H1 (cell line): ENCODE results near the gene CXADR. TPM values are rescaled to one million over a fixed set of nuclear protein-coding genes. Genes with fewer than 3 reads are reported as not detected.

Experiments used
- CTCF ChIA-PET: fragments of 300-600 bp; sonication (Branson Sonifier 250); formaldehyde crosslinking; loops from one replicate; lab custom pipeline; 2021; ENCODE audit not compliant: partially characterized antibody; lab: Charles Lee
- POLR2A ChIA-PET: fragments of 300-600 bp; sonication (Branson Sonifier 250); formaldehyde crosslinking; loops from one replicate; lab custom pipeline; 2021; ENCODE audit warnings: inconsistent platforms; ENCODE audit not compliant: partially characterized antibody; lab: Charles Lee
- DNase-seq, 2 experiments: peaks; one replicate each; pipeline versions ENCODE4 v3.0.0 to v3.0.0-alpha.2; 2010 to 2022; ENCODE audit warnings: low spot score in 2 of 2, low read depth in 1 of 2, mixed read lengths in 1 of 2
- FAIRE-seq: peaks from 2 replicates; lab custom pipeline; 2011; peaks lifted over from hg19 to GRCh38; lab: Jason Lieb, UNC
- H2AFZ ChIP-seq: 2 replicates; pipeline ENCODE4 v1.8.1; 2012; ENCODE audit warnings: low read length, inconsistent platforms
- H2AK5ac ChIP-seq: 2 replicates; pipeline ENCODE4 v1.6.1; 2013; ENCODE audit warnings: low read depth, low read length
- H2BK120ac ChIP-seq: replicated peaks from 2 replicates; pipeline ENCODE3; 2013; ENCODE audit warnings: low read depth, low read length, inconsistent platforms
- H2BK12ac ChIP-seq: 2 replicates; pipeline ENCODE4 v1.6.1; 2013; ENCODE audit warnings: low read depth, low read length
- H2BK15ac ChIP-seq: 2 replicates; pipeline ENCODE4 v1.6.1; 2013; ENCODE audit warnings: low read length
- H2BK20ac ChIP-seq: 2 replicates; pipeline ENCODE4 v1.6.1; 2013; ENCODE audit warnings: low read length
- H2BK5ac ChIP-seq: 2 replicates; pipeline ENCODE4 v1.6.1; 2013; ENCODE audit warnings: low read depth, low read length
- H3K14ac ChIP-seq: 2 replicates; pipeline ENCODE4 v1.6.1; 2013; ENCODE audit warnings: inconsistent platforms; ENCODE audit not compliant: insufficient read length
- H3K18ac ChIP-seq: 2 replicates; pipeline ENCODE4 v1.6.1; 2013; ENCODE audit warnings: low read length; ENCODE audit errors: extremely low read depth
- H3K23ac ChIP-seq: 2 replicates; pipeline ENCODE4 v1.6.1; 2013; ENCODE audit warnings: inconsistent platforms; ENCODE audit not compliant: insufficient read length
- H3K23me2 ChIP-seq: 2 replicates; pipeline ENCODE4 v1.6.1; 2013; ENCODE audit warnings: low read depth, low read length
- H3K27ac ChIP-seq: 2 replicates; pipeline ENCODE4 v1.6.1; 2011; ENCODE audit warnings: low read depth, low read length, inconsistent platforms
- H3K27me3 ChIP-seq, 4 experiments: replicated peaks in 1 of 4; 1 replicate in 1 of 4; 2 replicates in 3 of 4; pipeline versions ENCODE4 v1.6.1 to v1.8.1; 2011 to 2013; ENCODE audit warnings: low read length in 3 of 4, mild to moderate bottlenecking in 3 of 4, inconsistent platforms in 2 of 4, mixed read lengths in 2 of 4, moderate library complexity in 1 of 4; ENCODE audit not compliant: control insufficient read depth in 3 of 4, insufficient read depth in 3 of 4; ENCODE audit errors: extremely low read depth in 1 of 4
- H3K36me3 ChIP-seq, 4 experiments: 2 replicates each; pipeline versions ENCODE4 v1.6.1 to v1.8.1; 2011 to 2013; ENCODE audit warnings: mild to moderate bottlenecking in 4 of 4, low read length in 3 of 4, moderate library complexity in 2 of 4, control low read depth in 1 of 4, inconsistent platforms in 1 of 4; ENCODE audit not compliant: insufficient read depth in 4 of 4, control insufficient read depth in 2 of 4
- H3K4ac ChIP-seq: replicated peaks from 2 replicates; pipeline ENCODE3; 2013; ENCODE audit warnings: low read length, low read depth, mixed read lengths, inconsistent platforms; ENCODE audit not compliant: insufficient read length
- H3K4me1 ChIP-seq, 4 experiments: replicated peaks in 1 of 4; 1 replicate in 1 of 4; 2 replicates in 3 of 4; pipeline versions ENCODE4 v1.6.1 to v1.8.1; 2011 to 2013; ENCODE audit warnings: low read length in 3 of 4, inconsistent platforms in 2 of 4, mixed read lengths in 1 of 4; ENCODE audit not compliant: insufficient read depth in 4 of 4, control insufficient read depth in 3 of 4
- H3K4me2 ChIP-seq, 2 experiments: 2 replicates each; pipeline versions ENCODE4 v1.6.1 to v1.8.1; 2011 to 2013; ENCODE audit warnings: low read depth in 2 of 2, low read length in 2 of 2, control low read depth in 1 of 2, inconsistent platforms in 1 of 2, mild to moderate bottlenecking in 1 of 2; ENCODE audit not compliant: insufficient read depth in 1 of 2
- H3K4me3 ChIP-seq, 4 experiments: fragments of 200-600, 300-600 bp in 1 of 4; sonication (generic), shearing (Covaris generic), sonication (Bioruptor Twin) in 1 of 4; 2 replicates each; pipeline versions ENCODE4 v1.5.1 to v1.8.1; 2011 to 2016; ENCODE audit warnings: low read length in 4 of 4, low read depth in 3 of 4, control low read depth in 2 of 4, inconsistent platforms in 2 of 4, mild to moderate bottlenecking in 2 of 4, mixed read lengths in 1 of 4, moderate library complexity in 1 of 4; ENCODE audit not compliant: insufficient read depth in 2 of 4; ENCODE audit errors: extremely low read depth in 1 of 4
- H3K56ac ChIP-seq: replicated peaks from 2 replicates; pipeline ENCODE3; 2013; ENCODE audit warnings: low read depth, mild to moderate bottlenecking, mixed read lengths, low read length, inconsistent platforms; ENCODE audit not compliant: insufficient read length
- H3K79me1 ChIP-seq: 2 replicates; pipeline ENCODE4 v1.6.1; 2013; ENCODE audit warnings: low read depth, low read length, control low read depth
- H3K79me2 ChIP-seq, 2 experiments: 2 replicates each; pipeline versions ENCODE4 v1.6.1 to v1.8.1; 2012 to 2013; ENCODE audit warnings: low read length in 2 of 2, mild to moderate bottlenecking in 2 of 2, inconsistent platforms in 1 of 2; ENCODE audit not compliant: insufficient read depth in 2 of 2, control insufficient read depth in 1 of 2
- H3K9ac ChIP-seq, 4 experiments: replicated peaks in 1 of 4; 1 replicate in 1 of 4; 2 replicates in 3 of 4; pipeline versions ENCODE4 v1.6.1 to v1.8.1; 2011 to 2013; ENCODE audit warnings: low read depth in 3 of 4, low read length in 3 of 4, control low read depth in 2 of 4, mild to moderate bottlenecking in 2 of 4, moderate library complexity in 2 of 4, inconsistent platforms in 1 of 4; ENCODE audit errors: extremely low read depth in 1 of 4
- H3K9me3 ChIP-seq, 2 experiments: 2 replicates each; pipeline versions ENCODE4 v1.6.1 to v1.8.1; 2012 to 2013; ENCODE audit warnings: mild to moderate bottlenecking in 2 of 2, moderate library complexity in 2 of 2, control low read depth in 1 of 2, inconsistent platforms in 1 of 2, low read depth in 1 of 2, low read length in 1 of 2, mixed read lengths in 1 of 2; ENCODE audit not compliant: insufficient read depth in 2 of 2
- H4K20me1 ChIP-seq, 2 experiments: replicated peaks in 1 of 2; 2 replicates each; pipeline versions ENCODE3 to v1.8.1; 2011 to 2013; ENCODE audit warnings: inconsistent platforms in 2 of 2, low read length in 2 of 2, mild to moderate bottlenecking in 1 of 2; ENCODE audit not compliant: insufficient read depth in 2 of 2, control insufficient read depth in 1 of 2
- H4K5ac ChIP-seq: 2 replicates; pipeline ENCODE4 v1.6.1; 2013; ENCODE audit warnings: low read length, low read depth, mixed read lengths, inconsistent platforms; ENCODE audit not compliant: insufficient read length
- H4K8ac ChIP-seq: 2 replicates; pipeline ENCODE4 v1.8.0; 2013; ENCODE audit warnings: mild to moderate bottlenecking, moderate library complexity, low read length, inconsistent platforms; ENCODE audit not compliant: insufficient read depth; ENCODE audit errors: extremely low read depth
- H4K91ac ChIP-seq: replicated peaks from 2 replicates; pipeline ENCODE3; 2013; ENCODE audit warnings: low read length, mixed read lengths, inconsistent platforms; ENCODE audit not compliant: insufficient read length
- BRCA1 ChIP-seq: IDR thresholded peaks from 2 replicates; pipeline ENCODE4 v1.6.1; 2012; ENCODE audit warnings: low read depth, low read length, improper control_type of control experiment
- EGR1 ChIP-seq: IDR thresholded peaks from 2 replicates; pipeline ENCODE4 v1.6.1; 2011; ENCODE audit warnings: low read depth, low read length, borderline replicate concordance
- KDM1A ChIP-seq: fragments of 200-600, 300-600 bp; sonication (generic); IDR thresholded peaks from 2 replicates; pipeline ENCODE4 v1.7.1; 2016; ENCODE audit warnings: mild to moderate bottlenecking, low read length, borderline replicate concordance
- POLR2AphosphoS5 ChIP-seq: IDR thresholded peaks from 2 replicates; pipeline ENCODE4 v1.6.1; 2011; ENCODE audit warnings: low read depth, low read length
- SAP30 ChIP-seq: fragments of 300-600 bp; sonication (generic); IDR thresholded peaks from 2 replicates; pipeline ENCODE4 v1.7.1; 2012; ENCODE audit warnings: low read length, moderate library complexity, mild to moderate bottlenecking, inconsistent platforms; ENCODE audit not compliant: insufficient read depth, insufficient replicate concordance
- SIN3A ChIP-seq, 2 experiments: IDR thresholded peaks in 1 of 2; conservative IDR thresholded peaks in 1 of 2; 2 replicates each; pipeline ENCODE4 v1.6.1; 2011 to 2012; ENCODE audit warnings: low read length in 2 of 2, improper control_type of control experiment in 1 of 2, low read depth in 1 of 2, mild to moderate bottlenecking in 1 of 2
- TAF7 ChIP-seq: optimal IDR thresholded peaks from 2 replicates; pipeline ENCODE3; 2011; ENCODE audit warnings: low read depth, mild to moderate bottlenecking, inconsistent platforms, low read length, moderate library complexity, borderline replicate concordance
- TBP ChIP-seq: IDR thresholded peaks from 2 replicates; pipeline ENCODE4 v1.6.1; 2011; ENCODE audit warnings: low read depth, low read length, improper control_type of control experiment
- TCF12 ChIP-seq: IDR thresholded peaks from 2 replicates; pipeline ENCODE4 v1.6.1; 2011; ENCODE audit warnings: low read depth, mild to moderate bottlenecking, low read length
- WGBS, 2 experiments: shearing (Covaris generic) in 1 of 2; methylation state at CpG; one replicate each; pipeline versions ENCODE4 v1.1.6 to v1.1.7; 2013 to 2015; ENCODE audit warnings: low lambda C conversion rate in 2 of 2, mixed read lengths in 2 of 2, inconsistent platforms in 1 of 2, low coverage in 1 of 2, missing lambda C conversion rate in 1 of 2; ENCODE audit not compliant: insufficient replicate concordance in 2 of 2, insufficient coverage in 1 of 2, insufficient read length in 1 of 2; ENCODE audit errors: extremely low coverage in 1 of 2, missing lambda C conversion rate in 1 of 2; 5-methylcytosine and 5-hydroxymethylcytosine counted together
- polyA plus RNA-seq, 7 experiments: library from polyadenylated mRNA; depleted of rRNA in 3 of 7; stranded (reverse) in 5 of 7; unstranded in 2 of 7; fragments of >200 nt in 5 of 7; fragments of 200-250 nt in 2 of 7; gene quantifications; 1 replicate in 5 of 7; 2 replicates in 1 of 7; 4 replicates in 1 of 7; pipeline versions ENCODE4 v1.2.1 to v1.2.3, GENCODE V29; 2011 to 2013; ENCODE audit warnings: missing spikeins in 2 of 7, mixed read lengths in 2 of 7
- total RNA-seq: library from RNA; stranded (reverse); fragmentation: NEBNext Ultra II Directional; extraction: Animal tissue kit (Norgen Biotek cat#: 25700); gene quantifications from 2 replicates; pipeline ENCODE4 v1.2.1, GENCODE V29; 2021
- TF ChIP-seq, protein P1 (sequence below): IDR thresholded peaks from 2 replicates; pipeline ENCODE4 v1.6.1; 2012; ENCODE audit warnings: inconsistent platforms

Gene CXADR
- total and polyA plus RNA-seq, 2 of the 8 experiments (the other 6 are each of a cell fraction or from before 2014, with no cell fraction given): 45.6 to 145 TPM

DNA sequence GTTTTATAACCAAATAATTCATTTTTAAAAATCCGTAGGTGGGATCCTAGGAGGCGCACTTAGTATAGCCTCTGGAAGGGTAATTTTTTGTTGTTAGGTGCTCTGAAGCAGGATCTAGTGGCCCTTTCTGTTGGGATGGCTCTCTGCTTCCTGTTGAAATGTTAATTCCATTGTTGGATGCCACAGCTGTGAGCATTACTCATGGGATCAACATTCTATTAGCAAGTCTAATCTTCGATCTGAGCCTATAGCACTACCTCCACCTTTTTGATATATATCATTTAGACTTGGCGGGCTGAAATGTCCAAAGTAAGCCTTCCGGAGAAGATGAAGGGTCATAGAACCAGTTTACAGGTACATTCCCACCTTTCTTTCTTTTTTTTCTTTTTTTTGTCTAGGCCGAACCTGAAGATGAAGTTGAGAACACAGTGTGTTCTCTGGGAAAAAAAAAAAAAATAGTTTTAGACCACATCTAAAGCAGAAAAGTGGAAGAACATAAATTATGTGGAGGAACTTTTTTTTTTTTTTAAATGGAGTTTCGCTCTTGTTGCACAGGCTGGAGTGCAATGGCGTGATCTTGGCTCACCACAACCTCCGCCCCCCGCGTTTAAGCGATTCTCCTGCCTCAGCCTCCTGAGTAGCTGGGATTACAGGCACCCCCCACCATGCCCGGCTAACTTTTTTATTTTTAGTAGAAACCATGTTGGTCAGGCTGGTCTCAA lies 1.4 kb downstream of the CXADR start:
- Histone ChIP-seq H4K20me1 (peaks cover 17 to 19% of the 10 kb centered on the region in 2 experiments), H3K14ac (no peak overlapping the region), H3K27ac (peak overlapping the region; percentile 95)
- TF ChIP-seq SAP30 (peak; percentile 18), SIN3A (conservative IDR thresholded peaks at IDR 0.05 in 1 of 2, IDR thresholded peaks at IDR 0.05 in 1 of 2; ENCODE audit: low read depth in 1 of 2, low read length in 2 of 2) (peak in 1 of 2 experiments; percentile 64; a peak in 1 of 4 replicates), TBP (peak; percentile 64), BRCA1 (no peak), TAF7 (peak; percentile 62), EGR1 (no peak), KDM1A (no peak), POLR2AphosphoS5 (peak; percentile 57; the same call in 1 of the 2 replicates), TCF12 (peak; percentile 74; the same call in 1 of the 2 replicates)
- TF ChIP-seq, protein P1, sequence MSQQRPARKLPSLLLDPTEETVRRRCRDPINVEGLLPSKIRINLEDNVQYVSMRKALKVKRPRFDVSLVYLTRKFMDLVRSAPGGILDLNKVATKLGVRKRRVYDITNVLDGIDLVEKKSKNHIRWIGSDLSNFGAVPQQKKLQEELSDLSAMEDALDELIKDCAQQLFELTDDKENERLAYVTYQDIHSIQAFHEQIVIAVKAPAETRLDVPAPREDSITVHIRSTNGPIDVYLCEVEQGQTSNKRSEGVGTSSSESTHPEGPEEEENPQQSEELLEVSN: no peak

More for the DNA sequence above, 1.4 kb downstream of the CXADR start:
- H2BK20ac ChIP-seq: no peak overlapping the region
- H2AFZ ChIP-seq: no peak overlapping the region
- no peak overlapping the region for H3K56ac ChIP-seq
- peaks cover 2 to 17% (median 14%) of the 10 kb centered on the region in 4 experiments for H3K4me1 ChIP-seq
- H3K4me3 ChIP-seq: peak overlapping the region; percentile 85 to 100 (median 96)
- H3K4ac ChIP-seq: no peak overlapping the region
- 23% methylated on average over 13 of the region's 13 CpGs; no CpG with 5 or more reads in 1 of the 2 experiments for WGBS, 2 experiments
- no peak overlapping the region for H2BK120ac ChIP-seq
- H3K79me2 ChIP-seq: peaks cover 41 to 61% of the 10 kb centered on the region in 2 experiments
- H3K23ac ChIP-seq: no peak overlapping the region
- H3K36me3 ChIP-seq: peaks cover 0 to 13% (median 0%) of the 10 kb centered on the region in 4 experiments; a peak in 3 of 8 replicates
- H3K23me2 ChIP-seq: peaks cover 9% of the 10 kb centered on the region
- peak overlapping the region; percentile 78 to 80 for H3K4me2 ChIP-seq
- peak overlapping the region; percentile 62 for H4K5ac ChIP-seq
- FAIRE-seq: peak; percentile 63
- ChIA-PET CTCF (interaction anchor here (0.8 to 2.7 kb wide), 5 partner anchors 10 to 128 kb away, joined by 3 to 17 read pairs (median 5); no protein-coding TSS in a partner anchor), POLR2A (interaction anchor here (0.6 to 12.6 kb wide), 11 partner anchors 7 to 467 kb away, joined by 3 to 144 read pairs (median 3); no protein-coding TSS in a partner anchor)
- no peak overlapping the region for H2BK15ac ChIP-seq
- no peak overlapping the region for H4K8ac ChIP-seq
- H3K9me3 ChIP-seq: no peaks in the 10 kb centered on the region
- H3K9ac ChIP-seq: peak overlapping the region in 3 of 4 experiments; percentile 92 to 96 (median 95); a peak in 6 of 7 replicates
- H4K91ac ChIP-seq: no peak overlapping the region
- no peak overlapping the region; the same call in 1 of the 2 replicates for H2BK12ac ChIP-seq
- peak overlapping the region; percentile 93; the same call in 1 of the 2 replicates for H3K18ac ChIP-seq
- DNase-seq: peak in 1 of 2 experiments; percentile 41
- H2BK5ac ChIP-seq: no peak overlapping the region; the same call in 1 of the 2 replicates
- H2AK5ac ChIP-seq: no peak overlapping the region
- H3K79me1 ChIP-seq: peaks cover 2% of the 10 kb centered on the region; the same call in 1 of the 2 replicates
- no peaks in the 10 kb centered on the region for H3K27me3 ChIP-seq
